H1 (cell line): Measurements from ENCODE around the gene LRRC72. TPM values are rescaled to one million over a fixed set of nuclear protein-coding genes. Genes with fewer than 3 reads are reported as not detected.

Experiments
- JUN ChIP-seq: IDR thresholded peaks from 2 replicates; pipeline ENCODE4 v1.6.1; 2011; ENCODE audit warnings: low read depth, mild to moderate bottlenecking, improper control_type of control experiment, low read length
- SP1 ChIP-seq: IDR thresholded peaks from 2 replicates; pipeline ENCODE4 v1.6.1; 2011; ENCODE audit warnings: low read depth, low read length
- TEAD4 ChIP-seq: IDR thresholded peaks from 2 replicates; pipeline ENCODE4 v1.6.1; 2012; ENCODE audit warnings: low read depth, low read length, inconsistent platforms, mixed read lengths
- polyA plus RNA-seq, 7 experiments: library from polyadenylated mRNA; depleted of rRNA in 3 of 7; stranded (reverse) in 5 of 7; unstranded in 2 of 7; fragments of >200 nt in 5 of 7; fragments of 200-250 nt in 2 of 7; gene quantifications; 1 replicate in 5 of 7; 2 replicates in 1 of 7; 4 replicates in 1 of 7; pipeline versions ENCODE4 v1.2.1 to v1.2.3, GENCODE V29; 2011 to 2013; ENCODE audit warnings: missing spikeins in 2 of 7, mixed read lengths in 2 of 7
- total RNA-seq: library from RNA; stranded (reverse); fragmentation: NEBNext Ultra II Directional; extraction: Animal tissue kit (Norgen Biotek cat#: 25700); gene quantifications from 2 replicates; pipeline ENCODE4 v1.2.1, GENCODE V29; 2021

LRRC72 gene
- total and polyA plus RNA-seq, 2 of the 8 experiments (the other 6 are each of a cell fraction or from before 2014, with no cell fraction given): not detected

GRCh38 chr7:16606704-16607103, 80.1 kb downstream of the LRRC72 start (continued):
- TF ChIP-seq SP1 (no peak), JUN (no peak), TEAD4 (no peak)
- TF ChIP-seq, all 59 proteins: peak for 0
